Keratinocyte (primary cell): ENCODE results near the gene PITHD1. TPM values are rescaled to one million over a fixed set of nuclear protein-coding genes. Genes with fewer than 3 reads are reported as not detected.

Source experiments
- DNase-seq: peaks from one replicate; pipeline ENCODE4 v3.0.0-alpha.2; 2011; ENCODE audit warnings: low read depth, missing footprints, low spot score
- FAIRE-seq: peaks from 2 replicates; lab custom pipeline; 2011; peaks lifted over from hg19 to GRCh38; lab: Jason Lieb, UNC
- H2AFZ ChIP-seq: 2 replicates; pipeline ENCODE4 v1.6.0; 2012; ENCODE audit warnings: low read length, control low read depth, inconsistent platforms; ENCODE audit not compliant: control insufficient read depth
- H3K27ac ChIP-seq: 2 replicates; pipeline ENCODE4 v1.5.1; 2011; ENCODE audit warnings: low read length; ENCODE audit not compliant: control insufficient read depth, insufficient read depth
- H3K27me3 ChIP-seq: 3 replicates; pipeline ENCODE4 v1.6.0; 2011; ENCODE audit warnings: low read length; ENCODE audit not compliant: control insufficient read depth, insufficient read depth; ENCODE audit errors: extremely low read depth
- H3K36me3 ChIP-seq, 2 experiments: 2 replicates in 1 of 2; 3 replicates in 1 of 2; pipeline ENCODE4 v1.5.1; 2011; ENCODE audit warnings: low read length in 2 of 2, mild to moderate bottlenecking in 1 of 2; ENCODE audit not compliant: control insufficient read depth in 2 of 2, insufficient read depth in 2 of 2; ENCODE audit errors: extremely low read depth in 1 of 2
- H3K4me1 ChIP-seq: 3 replicates; pipeline ENCODE4 v1.5.1; 2011; ENCODE audit warnings: low read length; ENCODE audit not compliant: control insufficient read depth, insufficient read depth; ENCODE audit errors: extremely low read depth
- H3K4me2 ChIP-seq: 3 replicates; pipeline ENCODE4 v1.6.0; 2011; ENCODE audit warnings: low read depth, low read length; ENCODE audit not compliant: control insufficient read depth, insufficient read depth; ENCODE audit errors: extremely low read depth
- H3K4me3 ChIP-seq, 3 experiments: fragments of 200-600 bp in 1 of 3; sonication (generic) in 1 of 3; 2 replicates in 2 of 3; 3 replicates in 1 of 3; pipeline ENCODE4 v1.5.1; 2011 to 2016; ENCODE audit warnings: low read length in 3 of 3, mild to moderate bottlenecking in 3 of 3, control low read depth in 2 of 3, inconsistent platforms in 1 of 3, low read depth in 1 of 3, mixed read lengths in 1 of 3, mixed run types in 1 of 3, moderate library complexity in 1 of 3; ENCODE audit not compliant: control insufficient read depth in 2 of 3, insufficient read depth in 2 of 3; ENCODE audit errors: extremely low read depth in 1 of 3
- H3K79me2 ChIP-seq: 2 replicates; pipeline ENCODE4 v1.6.0; 2012; ENCODE audit warnings: low read length; ENCODE audit not compliant: control insufficient read depth, insufficient read depth
- H3K9ac ChIP-seq: 3 replicates; pipeline ENCODE4 v1.6.0; 2011; ENCODE audit warnings: low read length; ENCODE audit not compliant: control insufficient read depth, insufficient read depth; ENCODE audit errors: extremely low read depth
- H3K9me1 ChIP-seq: 3 replicates; pipeline ENCODE4 v1.6.0; 2011; ENCODE audit warnings: low read length; ENCODE audit not compliant: control insufficient read depth, insufficient read depth; ENCODE audit errors: extremely low read depth
- H3K9me3 ChIP-seq: 2 replicates; pipeline ENCODE4 v1.5.1; 2012; ENCODE audit warnings: low read depth, low read length; ENCODE audit not compliant: control insufficient read depth
- H4K20me1 ChIP-seq: 3 replicates; pipeline ENCODE4 v1.6.0; 2011; ENCODE audit warnings: low read length; ENCODE audit not compliant: control insufficient read depth, insufficient read depth; ENCODE audit errors: extremely low read depth
- EZH2 ChIP-seq: IDR thresholded peaks from one replicate; pipeline ENCODE4 v1.6.1; 2012; ENCODE audit warnings: inconsistent platforms, mild to moderate bottlenecking, low read length, moderate library complexity
- dilution Hi-C: fragments of 300-500 bp; cut with MboI; formaldehyde crosslinking; loops from one replicate; pipeline ENCODE4 v1.7.0; 2020; ENCODE audit warnings: low sequenced_read_pairs; ENCODE audit not compliant: extremely low pct_ligation_motif_present
- polyA plus RNA-seq, 5 experiments: library from polyadenylated mRNA; depleted of rRNA in 3 of 5; stranded (reverse) in 3 of 5; stranded (forward) in 1 of 5; unstranded in 1 of 5; fragments of >200 nt; gene quantifications; 1 replicate in 1 of 5; 2 replicates in 3 of 5; 3 replicates in 1 of 5; pipeline versions ENCODE4 v1.2.1 to v1.2.3, GENCODE V29; 2011 to 2012; ENCODE audit warnings: missing spikeins in 2 of 5, low read depth in 1 of 5, low replicate concordance in 1 of 5
- TF ChIP-seq, protein P1 (sequence below), 3 experiments: IDR thresholded peaks in 1 of 3; conservative IDR thresholded peaks in 1 of 3; optimal IDR thresholded peaks in 1 of 3; 2 replicates in 2 of 3; 3 replicates in 1 of 3; pipeline versions ENCODE3 to v1.5.1; 2011; ENCODE audit warnings: low read length in 3 of 3, mild to moderate bottlenecking in 3 of 3, moderate library complexity in 2 of 3, control low read depth in 1 of 3, inconsistent platforms in 1 of 3; ENCODE audit not compliant: insufficient read depth in 2 of 3; ENCODE audit errors: extremely low read depth in 1 of 3

The PITHD1 gene
- polyA plus RNA-seq, 1 donor (not counting 4 experiments of a cell fraction or from before 2014, with no cell fraction given): 59.4 TPM

DNA sequence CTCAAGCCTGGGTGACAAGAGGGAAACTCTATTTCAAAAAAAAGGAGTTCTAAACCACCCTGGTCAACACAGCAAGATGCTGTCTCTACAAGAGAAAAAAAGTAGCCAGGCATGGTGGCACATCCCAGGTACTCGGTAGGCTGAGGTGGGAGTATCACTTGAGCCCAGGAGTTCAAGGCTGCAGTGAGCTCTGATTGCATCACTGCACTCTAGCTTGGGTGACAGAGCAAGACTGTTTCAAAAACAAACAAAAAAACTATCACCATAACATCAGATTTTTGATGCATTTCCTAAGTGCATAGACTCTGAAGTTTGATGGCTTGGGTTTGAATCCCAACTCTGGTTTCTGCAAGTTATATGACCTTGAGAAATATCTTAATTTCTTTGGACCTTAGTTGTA is 25.3 kb upstream of the PITHD1 start:
- H3K79me2 ChIP-seq: peaks cover 32% of the 10 kb centered on the region
- DNase-seq: no peak
- H3K36me3 ChIP-seq: peaks cover 49 to 55% of the 10 kb centered on the region in 2 experiments

DNA sequence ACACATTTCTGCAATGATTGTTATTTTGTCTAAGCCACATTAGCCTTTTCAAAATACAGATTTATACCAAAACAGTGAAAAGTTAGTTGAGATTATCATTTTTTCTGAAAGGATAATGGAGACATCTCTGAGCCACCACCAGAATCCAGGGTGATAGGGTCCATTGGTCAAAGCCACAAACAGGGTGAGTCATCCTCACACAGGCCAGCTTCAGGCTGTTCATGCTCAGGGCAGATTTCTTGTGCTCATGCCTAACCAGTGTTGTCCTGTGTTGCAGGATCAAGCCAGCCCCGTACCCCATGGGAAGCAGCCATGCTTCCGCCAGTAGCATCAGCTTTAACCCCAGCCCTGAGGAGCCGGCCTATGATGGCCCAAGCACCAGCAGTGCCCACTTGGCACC is 21.5 kb upstream of the PITHD1 start:
- TF ChIP-seq, protein P1, sequence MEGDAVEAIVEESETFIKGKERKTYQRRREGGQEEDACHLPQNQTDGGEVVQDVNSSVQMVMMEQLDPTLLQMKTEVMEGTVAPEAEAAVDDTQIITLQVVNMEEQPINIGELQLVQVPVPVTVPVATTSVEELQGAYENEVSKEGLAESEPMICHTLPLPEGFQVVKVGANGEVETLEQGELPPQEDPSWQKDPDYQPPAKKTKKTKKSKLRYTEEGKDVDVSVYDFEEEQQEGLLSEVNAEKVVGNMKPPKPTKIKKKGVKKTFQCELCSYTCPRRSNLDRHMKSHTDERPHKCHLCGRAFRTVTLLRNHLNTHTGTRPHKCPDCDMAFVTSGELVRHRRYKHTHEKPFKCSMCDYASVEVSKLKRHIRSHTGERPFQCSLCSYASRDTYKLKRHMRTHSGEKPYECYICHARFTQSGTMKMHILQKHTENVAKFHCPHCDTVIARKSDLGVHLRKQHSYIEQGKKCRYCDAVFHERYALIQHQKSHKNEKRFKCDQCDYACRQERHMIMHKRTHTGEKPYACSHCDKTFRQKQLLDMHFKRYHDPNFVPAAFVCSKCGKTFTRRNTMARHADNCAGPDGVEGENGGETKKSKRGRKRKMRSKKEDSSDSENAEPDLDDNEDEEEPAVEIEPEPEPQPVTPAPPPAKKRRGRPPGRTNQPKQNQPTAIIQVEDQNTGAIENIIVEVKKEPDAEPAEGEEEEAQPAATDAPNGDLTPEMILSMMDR (optimal IDR thresholded peaks at IDR 0.05 in 1 of 3, IDR thresholded peaks at IDR 0.05 in 1 of 3, conservative IDR thresholded peaks at IDR 0.05 in 1 of 3; ENCODE audit: extremely low read depth in 1 of 3, insufficient read depth in 2 of 3, low read length in 3 of 3): no peak
- no peak for TF ChIP-seq EZH2
- Histone ChIP-seq H2AFZ (no peak overlapping the region), H3K9ac (no peak overlapping the region), H3K27ac (no peak overlapping the region), H3K4me1 (no peaks in the 10 kb centered on the region), H4K20me1 (no peaks in the 10 kb centered on the region), H3K4me2 (no peak overlapping the region), H3K9me3 (no peaks in the 10 kb centered on the region), H3K4me3 (no peak overlapping the region), H3K9me1 (no peaks in the 10 kb centered on the region), H3K79me2 (peaks cover 10% of the 10 kb centered on the region), H3K27me3 (no peaks in the 10 kb centered on the region), H3K36me3 (peaks cover 48 to 51% of the 10 kb centered on the region in 2 experiments)
- DNase-seq: no peak
- dilution Hi-C loops: no loop called here
- no peak for FAIRE-seq

More for the DNA sequence above, 25.3 kb upstream of the PITHD1 start:
- dilution Hi-C loops: no loop called here
- Histone ChIP-seq H3K4me2 (no peak overlapping the region), H3K9ac (no peak overlapping the region), H3K27me3 (no peaks in the 10 kb centered on the region), H3K27ac (no peak overlapping the region), H4K20me1 (peaks cover 6% of the 10 kb centered on the region), H3K4me1 (peaks cover 2% of the 10 kb centered on the region), H2AFZ (no peak overlapping the region), H3K4me3 (no peak overlapping the region), H3K9me3 (no peaks in the 10 kb centered on the region), H3K9me1 (no peaks in the 10 kb centered on the region)
- TF ChIP-seq, protein P1 (optimal IDR thresholded peaks at IDR 0.05 in 1 of 3, IDR thresholded peaks at IDR 0.05 in 1 of 3, conservative IDR thresholded peaks at IDR 0.05 in 1 of 3; ENCODE audit: extremely low read depth in 1 of 3, insufficient read depth in 2 of 3, low read length in 3 of 3): no peak
- TF ChIP-seq EZH2: no peak
- FAIRE-seq: no peak
